Measurements from ENCODE around the gene HSD11B1L.
"Not testable (repeated sequence)": the region's sequence is repeated elsewhere in the genome, so short reads cannot be mapped to it uniquely, and the experiment has no call there.

The HSD11B1L gene

DNA sequence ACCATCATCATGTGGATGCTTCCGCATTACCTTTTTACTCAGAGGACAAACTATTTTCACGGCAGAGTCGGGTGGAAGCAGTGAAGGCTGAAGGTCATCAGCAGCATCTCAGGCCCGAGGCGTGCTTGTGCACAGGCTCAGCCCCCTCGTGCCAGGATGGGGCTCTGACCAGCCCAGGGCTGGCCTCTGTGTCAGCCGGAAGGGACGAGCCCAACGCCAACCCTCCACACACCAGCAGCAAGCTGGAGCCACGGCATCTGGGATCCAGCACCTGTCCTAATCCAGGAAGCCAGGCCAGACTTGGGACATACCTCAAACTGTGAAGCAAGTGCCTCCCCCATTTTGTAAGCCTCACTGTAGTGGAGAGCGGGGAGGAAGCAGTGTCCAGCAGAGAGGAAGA is 11.6 kb upstream of the HSD11B1L start:
- DNase-seq: no peak

DNA sequence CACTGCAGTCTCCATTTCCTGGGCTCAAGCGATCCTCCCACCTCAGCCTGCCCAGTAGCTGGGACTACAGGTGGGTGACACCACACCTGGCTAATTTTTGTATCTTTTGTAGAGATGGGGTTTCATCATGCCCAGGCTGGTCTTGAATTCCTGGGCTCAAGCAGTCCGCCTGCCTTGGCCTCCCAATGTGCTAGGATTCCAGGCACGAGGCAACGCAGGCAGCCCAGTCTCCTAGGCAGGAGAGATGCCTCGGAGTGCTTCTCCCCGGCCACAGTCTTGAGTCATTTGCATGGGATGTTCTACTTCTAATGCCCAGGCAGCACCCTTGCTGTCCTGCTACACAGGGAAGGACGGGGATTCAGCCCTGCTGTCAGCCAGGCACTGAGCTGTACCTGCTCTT is 9.2 kb upstream of the HSD11B1L start:
- DNase-seq: no peak

DNA sequence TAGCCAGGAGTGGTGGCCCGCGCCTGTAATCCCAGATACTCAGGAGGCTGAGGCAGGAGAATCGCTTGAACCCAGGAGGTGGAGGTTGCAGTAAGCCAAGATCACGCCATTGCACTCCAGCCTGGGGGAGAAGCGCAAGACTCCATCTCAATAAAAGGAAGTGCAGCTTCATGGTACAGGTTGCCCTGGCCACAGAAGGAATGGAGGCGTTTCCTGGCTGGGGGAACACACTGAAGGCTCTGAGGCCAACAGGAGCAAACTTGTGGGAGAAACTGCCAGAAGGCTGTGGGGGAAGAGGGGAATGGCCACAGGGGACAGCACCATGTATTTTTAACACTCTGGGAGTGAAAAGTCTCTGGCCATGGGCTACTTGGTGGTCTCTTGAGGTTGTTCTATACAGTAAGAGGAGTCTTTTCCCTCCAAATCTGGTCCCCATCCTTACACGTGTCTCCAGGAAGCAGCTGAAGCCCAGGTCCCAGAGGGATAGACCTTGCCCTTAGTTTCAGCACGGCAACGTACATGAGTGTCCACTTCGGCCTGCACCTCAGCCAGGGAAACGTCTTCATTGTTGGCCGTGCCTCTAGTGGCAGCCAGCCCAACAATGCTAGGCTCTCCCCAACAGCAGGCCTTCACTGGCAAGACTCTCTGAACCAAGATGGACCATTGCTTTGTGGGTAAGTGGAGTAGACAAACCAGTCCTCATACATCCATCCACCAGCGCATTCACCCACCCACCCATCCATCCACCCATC is 7.9 kb upstream of the HSD11B1L start:
- no peak for DNase-seq

DNA sequence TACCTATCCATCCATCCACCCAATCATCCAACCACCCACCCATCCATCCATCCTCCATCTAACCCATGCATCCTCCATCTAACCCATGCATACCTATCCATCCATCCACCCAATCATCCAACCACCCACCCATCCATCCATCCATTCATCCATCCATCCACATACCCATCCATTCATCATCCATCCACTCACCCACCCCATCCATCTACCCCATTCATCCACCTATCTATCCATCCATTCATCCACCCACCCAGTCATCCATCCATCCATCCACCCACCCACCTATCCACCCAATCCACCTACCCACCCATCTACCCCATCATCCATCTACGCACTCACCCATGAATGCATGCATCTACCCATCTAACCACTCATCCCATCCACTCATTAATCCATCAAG is 7.1 kb upstream of the HSD11B1L start:
- DNase-seq: no peak

DNA sequence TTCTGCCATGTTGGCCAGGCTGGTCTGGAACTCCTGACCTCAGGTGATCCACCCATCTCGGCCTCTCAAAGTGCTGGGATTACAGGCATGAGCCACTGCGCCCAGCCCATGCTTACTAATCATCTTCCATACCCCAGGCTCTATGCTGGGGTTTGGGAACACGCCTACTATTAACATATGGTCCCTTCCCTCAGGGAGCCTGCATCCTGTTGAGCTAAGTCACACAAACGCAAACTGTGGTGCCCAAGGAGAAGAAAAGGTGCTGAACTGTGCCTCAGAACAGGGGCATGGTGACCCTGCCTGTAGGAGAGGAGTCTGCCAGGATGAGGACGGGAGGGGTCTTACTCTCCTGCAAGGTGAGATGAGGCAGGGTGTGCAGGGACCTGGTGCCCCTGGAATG is 6.1 kb upstream of the HSD11B1L start:
- no peak for DNase-seq

DNA sequence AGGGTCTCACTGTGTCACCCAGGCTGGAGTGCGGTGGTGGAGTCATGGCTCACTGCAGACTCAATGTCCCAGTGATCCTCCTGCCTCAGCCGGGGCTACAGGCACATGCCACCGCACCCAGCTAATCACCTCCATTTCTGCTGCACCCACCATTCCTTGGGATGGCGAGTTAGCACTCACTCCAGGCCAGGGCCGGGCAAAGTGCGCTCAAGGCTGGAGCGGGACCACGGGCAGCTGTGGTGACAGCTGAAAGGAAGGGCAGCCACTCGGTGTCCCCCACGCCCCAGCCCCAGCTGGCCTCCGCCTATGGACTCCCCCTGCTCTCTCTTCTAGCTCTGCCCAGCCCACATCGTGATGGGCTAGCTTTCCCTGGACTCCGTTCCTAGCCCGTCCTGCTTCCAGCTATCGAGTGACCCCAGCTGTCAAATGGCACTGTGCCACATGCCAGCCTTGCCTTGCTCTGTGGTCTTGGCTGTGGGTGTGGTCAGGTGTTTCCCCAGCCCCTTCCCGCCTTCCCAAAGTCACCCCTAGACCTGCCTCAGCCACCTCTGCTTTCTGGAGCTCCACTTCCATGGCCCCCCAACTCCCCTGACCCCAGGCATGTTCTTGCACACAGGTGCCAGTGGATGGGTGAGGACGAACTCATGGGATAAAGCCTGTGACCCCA is 4.6 kb upstream of the HSD11B1L start:
- DNase-seq: no peak

DNA sequence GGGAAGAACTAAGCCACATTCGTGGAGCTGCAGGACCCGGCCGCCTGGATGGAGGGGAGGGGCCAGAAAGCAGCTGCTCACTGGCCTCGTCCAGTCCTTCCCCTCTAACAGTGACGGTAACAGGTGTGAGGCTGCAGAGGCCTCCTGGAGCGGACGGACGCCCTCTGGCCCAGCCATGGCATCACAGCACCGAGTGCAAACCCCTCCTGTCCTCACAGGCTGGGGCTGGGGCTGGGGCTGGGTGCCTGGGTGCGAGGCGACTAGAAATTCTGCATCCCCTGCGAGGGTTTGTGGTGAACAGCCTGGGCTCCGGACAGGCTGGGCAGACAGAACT is 4.1 kb upstream of the HSD11B1L start:
- DNase-seq: no peak

DNA sequence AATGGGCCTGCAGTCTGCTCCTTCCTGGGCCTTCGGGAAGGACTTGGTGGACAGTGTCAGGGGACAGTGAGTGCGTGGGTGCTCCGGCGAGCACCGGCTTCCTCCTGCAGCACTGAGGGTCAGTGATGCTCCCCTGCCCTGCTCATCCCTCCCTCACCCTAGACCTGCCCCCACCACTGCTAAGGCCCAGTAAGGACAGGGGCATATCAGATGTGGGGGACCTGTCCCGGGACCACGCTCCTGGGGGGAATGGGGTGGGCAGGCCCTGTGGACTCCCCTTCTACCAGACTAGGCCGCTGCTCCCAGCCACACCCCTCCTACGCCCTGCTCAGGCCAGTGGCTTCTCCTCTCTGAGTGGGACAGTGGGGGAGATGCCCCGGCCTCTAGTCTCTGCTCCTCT is 3.7 kb upstream of the HSD11B1L start:
- DNase-seq: no peak

DNA sequence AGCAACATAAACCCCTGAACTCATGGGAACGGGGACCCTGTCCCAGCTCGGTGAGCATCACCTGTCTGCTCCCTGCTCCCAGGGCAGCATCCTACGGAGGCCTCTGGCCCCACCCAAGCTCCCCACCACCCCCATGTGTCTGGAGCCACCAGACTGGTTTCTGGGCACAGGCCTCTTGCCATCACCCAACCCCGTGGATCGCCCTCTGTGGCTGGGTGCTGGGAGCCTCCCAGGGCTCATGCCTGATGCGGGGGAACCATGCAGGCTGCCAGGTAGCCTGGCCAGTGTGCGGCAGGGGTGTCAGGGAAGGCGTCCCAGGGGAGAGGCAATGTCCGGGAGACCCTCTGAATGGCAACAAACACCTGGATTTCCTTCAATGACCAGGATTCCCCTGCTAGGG is 3.2 kb upstream of the HSD11B1L start:
- no peak for DNase-seq

DNA sequence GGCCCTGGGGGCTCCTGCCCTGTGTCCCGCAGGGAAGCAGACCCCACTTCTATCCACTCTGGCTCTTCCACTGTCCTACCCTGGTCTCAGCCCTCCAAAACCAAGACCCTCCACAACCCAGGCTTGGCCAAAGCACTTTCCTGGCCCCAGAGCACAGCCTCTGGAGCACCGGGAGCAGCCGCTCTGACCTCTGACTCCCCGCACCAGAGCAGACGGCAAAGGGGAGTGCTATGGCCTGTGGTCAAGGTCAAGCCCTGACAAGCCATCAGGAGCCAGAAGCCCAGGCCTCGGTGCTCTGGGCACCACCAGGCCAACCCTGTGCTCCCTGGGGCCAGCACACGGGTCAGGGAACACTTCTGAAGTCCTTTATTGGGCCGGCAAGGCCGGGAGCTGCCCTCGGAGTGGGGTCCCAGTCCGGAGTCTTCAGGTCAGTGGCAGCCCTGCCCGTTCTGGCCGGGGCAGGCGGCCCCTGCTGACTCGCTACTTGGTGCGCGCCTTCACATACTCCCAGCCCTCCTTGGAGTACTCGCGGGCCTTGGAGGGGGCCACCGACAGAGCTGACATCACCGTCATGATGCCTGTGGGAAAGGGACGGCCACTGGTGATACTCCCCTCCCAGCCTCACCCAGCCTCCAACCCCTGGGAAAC is 2.6 kb upstream of the HSD11B1L start:
- DNase-seq: no peak

DNA sequence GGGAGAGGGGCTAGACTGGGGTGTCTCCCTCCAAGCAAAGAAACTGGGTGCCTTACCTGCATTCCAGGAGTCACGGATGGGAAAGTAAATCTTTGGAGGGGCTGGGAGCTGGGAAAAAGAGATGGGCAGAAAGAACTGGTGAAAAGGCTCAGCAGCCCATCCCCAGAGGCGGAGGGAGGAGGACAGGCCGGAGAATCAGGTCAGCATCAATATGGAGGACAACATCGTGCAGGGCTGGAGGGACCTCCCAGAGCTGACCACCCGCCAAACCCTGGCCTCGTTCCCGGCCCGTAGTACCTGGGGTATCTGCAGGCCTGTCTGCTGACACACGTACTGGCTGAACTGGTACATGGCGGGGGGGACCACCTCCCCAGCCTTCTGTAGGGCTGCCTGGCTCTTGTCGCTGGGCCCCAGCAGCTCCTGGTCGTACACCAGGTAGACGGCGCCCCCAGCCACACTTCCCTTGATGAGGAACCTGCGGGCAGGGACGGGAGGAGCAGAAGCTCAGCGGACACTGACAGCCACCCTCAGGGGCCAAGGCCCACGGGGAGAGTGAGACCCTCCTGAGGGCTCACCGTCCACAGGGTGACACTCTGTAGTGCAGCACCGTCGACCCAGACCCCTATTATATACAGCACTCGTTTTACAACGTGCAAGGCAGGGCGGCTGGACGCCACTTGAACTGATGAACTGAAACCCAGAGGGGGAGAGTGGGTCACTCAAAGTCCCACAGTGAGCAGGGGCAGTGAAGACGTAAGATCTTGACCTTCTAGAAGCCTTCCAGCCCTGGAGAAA is 1.3 kb upstream of the HSD11B1L start:
- DNase-seq: no peak

DNA sequence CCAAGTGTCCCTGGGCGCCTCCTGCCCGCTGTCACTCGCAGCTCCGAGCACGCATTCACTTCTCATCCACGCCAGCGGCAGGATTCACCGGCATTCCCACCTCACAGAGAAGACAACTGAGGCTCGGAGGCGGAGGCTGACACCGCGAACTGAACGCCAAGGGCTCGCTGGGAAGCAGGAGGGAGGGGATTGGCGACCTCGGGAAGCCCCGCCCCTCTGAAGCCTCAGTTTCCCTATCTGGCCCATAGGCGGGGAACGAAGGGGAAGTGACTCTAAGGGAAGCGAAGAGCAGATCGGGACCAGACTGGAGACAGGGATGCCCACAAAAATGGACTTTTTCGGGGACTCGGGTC is 767 bp upstream of the HSD11B1L start:
- no peak for DNase-seq

DNA sequence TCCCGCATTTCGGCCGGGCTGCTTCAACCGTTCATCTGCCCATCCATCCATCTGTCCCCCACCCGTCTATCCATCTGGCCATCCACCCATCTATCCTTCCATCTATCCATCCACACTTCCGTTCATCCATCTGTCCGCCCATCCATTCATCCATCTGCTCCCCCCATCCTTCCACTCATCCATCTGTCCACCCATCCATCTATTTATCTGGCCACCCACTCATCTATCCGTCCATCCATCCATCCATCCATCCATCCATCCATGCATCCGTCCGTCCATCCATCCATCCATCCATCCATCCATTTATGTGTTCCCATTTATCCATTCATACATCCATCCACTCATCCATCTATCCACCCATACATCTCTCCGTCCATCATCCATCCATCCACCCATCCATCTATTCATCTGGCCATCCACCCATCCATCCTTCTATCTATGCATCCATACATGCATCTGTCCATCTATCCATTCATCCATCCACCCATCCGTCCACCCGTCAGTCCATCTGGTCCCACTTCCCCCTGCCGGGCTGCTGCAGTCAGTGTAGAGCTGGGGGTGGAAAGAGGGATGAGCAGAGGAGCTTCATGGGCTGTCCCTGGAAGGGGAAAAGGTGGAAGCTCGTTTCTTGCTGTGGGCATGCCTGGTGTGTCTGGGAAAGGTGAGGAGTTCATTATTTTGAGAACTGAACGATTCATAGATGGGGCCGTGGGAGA is 722 bp downstream of the HSD11B1L start:
- no peak for DNase-seq

DNA sequence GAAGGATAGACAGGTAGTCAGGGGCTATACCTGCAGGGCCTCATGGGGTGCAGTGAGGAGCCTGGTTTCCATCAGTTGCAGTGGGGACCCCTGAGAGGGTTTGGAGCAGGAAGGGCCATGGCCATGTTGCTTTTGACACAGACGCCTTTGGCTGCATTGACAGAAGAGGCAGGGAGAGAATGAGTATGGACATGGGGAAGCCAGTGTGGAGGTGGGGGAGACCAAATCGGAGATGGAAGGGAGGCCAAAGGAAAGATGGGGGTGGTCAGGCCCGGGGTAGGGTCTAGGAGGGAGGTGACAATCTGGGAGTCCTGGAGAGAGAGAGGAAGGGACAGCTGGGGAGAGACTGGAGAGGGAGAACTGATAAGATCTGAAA is 1.3 kb downstream of the HSD11B1L start:
- DNase-seq: no peak

DNA sequence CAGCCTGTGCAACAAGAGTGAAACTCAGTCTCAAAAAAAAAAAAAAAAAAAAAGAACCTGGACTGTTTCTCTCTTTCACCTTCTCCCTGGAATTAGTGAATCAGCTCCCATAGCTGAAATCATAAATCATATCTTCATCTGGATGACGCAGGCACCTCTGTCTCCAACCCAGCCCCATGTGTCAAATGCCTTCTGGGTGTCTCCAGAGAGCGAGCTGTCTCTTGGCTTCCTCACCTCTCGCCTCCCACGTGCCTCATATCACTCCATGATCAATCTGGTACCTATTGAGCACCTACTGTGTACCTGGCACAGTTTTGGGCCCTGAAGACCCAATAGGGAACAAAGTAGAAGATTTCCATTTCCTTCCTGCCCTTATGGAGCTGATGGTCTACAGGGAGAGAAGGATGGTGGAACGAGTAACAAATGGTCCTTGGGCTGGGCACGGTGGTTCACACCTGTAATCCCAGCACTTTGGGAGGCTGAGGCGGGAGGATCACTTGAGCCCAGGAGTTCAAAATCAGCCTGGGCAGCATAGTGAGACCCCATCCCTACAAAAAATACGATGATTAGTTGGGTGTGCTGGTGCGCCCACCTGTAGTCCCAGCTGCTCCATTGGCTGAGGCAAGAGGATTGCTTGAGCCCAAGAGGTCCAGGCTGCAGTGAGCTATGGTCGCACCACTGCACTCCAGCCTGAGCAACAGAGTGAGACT is 2.5 kb downstream of the HSD11B1L start:
- no peak for DNase-seq

DNA sequence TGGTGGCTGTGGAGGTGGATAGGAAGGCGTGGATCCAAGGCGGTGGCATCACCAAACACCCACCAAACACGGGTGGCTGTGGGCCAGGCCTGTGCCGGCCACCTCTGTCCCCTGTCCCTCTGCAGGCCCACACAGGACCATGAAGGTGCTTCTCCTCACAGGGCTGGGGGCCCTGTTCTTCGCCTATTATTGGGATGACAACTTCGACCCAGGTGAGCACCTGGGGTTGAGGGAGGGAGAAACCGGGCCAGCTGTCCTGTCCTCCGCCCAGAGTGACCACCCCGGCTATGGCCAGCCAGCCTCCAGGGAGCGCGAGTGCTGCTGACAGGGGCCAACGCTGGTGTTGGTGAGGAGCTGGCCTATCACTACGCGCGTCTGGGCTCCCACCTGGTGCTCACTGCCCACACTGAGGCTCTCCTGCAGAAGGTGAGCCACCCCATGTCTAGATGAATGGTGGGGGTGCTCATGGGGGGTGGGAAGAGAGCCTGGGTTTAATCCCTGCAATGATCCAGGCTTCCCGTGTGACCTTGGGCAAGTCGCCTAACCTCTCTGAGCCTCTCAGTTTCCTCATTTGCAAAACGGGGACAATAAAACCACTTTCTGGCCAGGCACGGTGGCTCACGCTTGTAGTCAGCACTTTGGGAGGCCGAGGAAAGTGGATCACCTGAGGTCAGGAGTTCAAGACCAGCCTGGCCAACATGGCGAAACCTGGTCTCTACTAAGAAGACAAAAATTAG is 4.0 kb downstream of the HSD11B1L start:
- no peak for DNase-seq

DNA sequence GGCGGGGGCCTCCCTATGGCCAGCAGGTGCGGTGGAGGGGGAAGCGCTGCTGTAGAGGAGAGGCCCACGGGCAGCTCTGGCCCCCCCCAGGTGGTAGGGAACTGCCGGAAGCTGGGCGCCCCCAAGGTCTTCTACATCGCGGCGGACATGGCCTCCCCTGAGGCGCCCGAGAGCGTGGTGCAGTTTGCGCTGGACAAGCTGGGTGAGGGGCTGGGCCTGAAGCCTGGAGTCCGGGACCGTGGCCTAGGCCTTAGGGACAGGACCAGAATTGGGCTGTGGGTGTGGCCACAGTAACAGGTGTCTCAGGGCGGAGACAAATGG is 5.5 kb downstream of the HSD11B1L start:
- no peak for DNase-seq

DNA sequence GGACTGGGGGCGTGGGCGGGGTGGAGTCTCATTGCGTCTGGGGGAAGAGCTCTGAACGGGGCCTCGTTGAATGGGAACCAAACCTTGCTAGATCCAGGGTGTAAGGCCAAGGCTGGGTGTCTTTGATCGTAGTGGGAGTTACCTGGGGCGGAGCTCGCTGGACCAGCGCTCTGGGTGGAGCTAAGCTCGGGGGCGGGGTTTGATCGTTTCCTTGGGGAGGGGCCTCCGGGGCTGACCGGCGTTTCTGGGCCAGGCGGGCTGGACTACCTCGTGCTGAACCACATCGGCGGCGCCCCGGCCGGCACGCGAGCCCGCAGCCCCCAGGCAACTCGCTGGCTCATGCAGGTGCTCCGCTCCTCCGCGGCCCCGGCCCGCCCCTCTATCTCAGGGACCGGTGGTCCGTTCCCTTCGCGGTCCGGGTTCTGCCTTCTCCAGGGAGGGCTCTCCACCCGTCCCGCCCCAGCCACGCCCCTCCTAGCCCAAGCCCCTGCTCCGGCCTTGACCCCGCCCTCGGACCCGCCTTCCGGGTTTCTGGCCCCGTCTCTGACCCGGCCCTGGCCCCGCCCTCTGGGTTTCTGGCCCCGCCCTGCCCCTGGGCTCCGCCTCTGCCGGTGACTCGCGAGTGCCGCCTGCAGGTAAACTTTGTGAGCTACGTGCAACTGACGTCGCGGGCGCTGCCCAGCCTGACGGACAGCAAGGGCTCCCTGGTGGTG is 6.0 kb downstream of the HSD11B1L start:
- peak; percentile 100 for DNase-seq

DNA sequence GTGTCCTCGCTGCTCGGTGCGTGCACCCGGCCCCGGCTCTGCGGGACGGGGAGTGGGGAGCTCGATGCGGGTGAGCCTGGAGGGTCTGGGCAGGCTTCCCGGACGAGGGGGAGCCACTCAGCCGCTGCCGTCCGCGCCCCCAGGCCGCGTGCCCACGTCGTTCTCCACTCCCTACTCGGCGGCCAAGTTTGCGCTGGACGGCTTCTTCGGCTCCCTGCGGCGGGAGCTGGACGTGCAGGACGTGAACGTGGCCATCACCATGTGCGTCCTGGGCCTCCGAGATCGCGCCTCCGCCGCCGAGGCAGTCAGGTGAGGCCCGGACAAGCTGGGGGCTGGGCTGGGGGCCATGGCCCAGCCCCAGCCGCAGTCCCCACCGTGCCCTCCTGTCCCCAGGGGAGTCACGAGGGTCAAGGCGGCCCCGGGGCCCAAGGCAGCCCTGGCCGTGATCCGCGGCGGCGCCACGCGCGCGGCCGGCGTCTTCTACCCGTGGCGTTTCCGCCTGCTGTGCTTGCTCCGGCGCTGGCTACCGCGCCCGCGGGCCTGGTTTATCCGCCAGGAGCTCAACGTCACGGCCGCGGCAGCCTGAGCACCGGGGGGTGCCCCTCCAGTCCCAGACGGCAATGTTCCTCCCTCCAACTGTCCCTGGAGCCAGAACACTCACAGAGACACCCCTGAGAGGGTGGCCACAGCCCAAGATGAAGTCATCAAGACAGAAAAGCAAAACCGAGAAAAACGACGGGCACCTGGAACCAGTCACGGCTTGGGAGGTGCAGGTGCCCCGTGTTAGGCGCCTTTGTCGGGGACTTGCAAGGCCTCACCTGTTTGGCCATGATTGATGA is 6.8 kb downstream of the HSD11B1L start:
- no peak for DNase-seq

DNA sequence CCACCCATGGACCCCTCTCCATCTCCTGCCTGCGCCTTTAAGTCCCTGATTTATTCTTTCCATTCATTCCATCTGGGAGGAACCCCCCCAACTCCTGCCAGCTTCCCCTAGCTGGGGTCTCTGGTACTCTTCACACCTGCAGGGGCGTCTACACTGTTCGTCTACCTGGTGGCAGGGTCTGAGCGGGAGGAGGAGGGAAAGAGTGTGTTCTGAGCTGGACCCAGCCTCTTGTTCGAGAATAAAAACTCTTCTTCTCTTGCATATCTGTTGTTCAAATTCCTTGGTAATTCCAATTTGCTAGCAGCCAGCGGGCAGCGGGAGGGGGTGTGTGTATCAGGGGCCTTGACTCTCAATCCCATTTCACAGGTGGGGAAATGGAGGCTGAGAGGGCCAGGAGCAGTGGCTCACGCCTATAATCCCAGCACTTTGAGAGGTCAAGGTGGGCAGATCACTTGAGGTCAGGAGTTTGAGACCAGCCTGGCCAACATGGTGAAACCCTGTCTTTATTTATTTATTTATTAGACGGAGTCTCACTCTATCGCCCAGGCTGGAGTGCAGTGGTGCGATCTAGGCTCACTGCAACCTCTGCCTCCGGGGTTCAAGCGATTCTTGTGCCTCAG is 7.5 kb downstream of the HSD11B1L start:
- DNase-seq: not testable (repeated sequence)

All from stimulated activated CD4-positive, alpha-beta T cell treated with anti-CD3 and anti-CD28 coated beads, Interleukin-12 subunit alpha, Interleukin-12 subunit beta, amount 100 ng/mL, for 4 hours (primary cell).